HEK293T (cell line): ENCODE data around the gene DPRX.

ENCODE experiments used
- ELF4 ChIP-seq: fragments of 450-650 bp; IDR thresholded peaks from 2 replicates; pipeline ENCODE4 v1.6.1; 2017; ENCODE audit warnings: antibody characterized with exemption
- SP1 ChIP-seq: fragments of 450-650 bp; IDR thresholded peaks from 2 replicates; pipeline ENCODE4 v1.6.1; 2017

GRCh38 chr19:53595510-53595867 lies 36.3 kb upstream of the DPRX start:
- no peak for TF ChIP-seq SP1
- no peak for TF ChIP-seq ELF4
